Osteocyte (in vitro differentiated cells): ENCODE measurements around the gene ROR1. TPM values are rescaled to one million over a fixed set of nuclear protein-coding genes. Genes with fewer than 3 reads are reported as not detected.

Source experiments
- DNase-seq: peaks from one replicate; pipeline ENCODE4 v3.0.0; 2021; ENCODE audit warnings: mixed read lengths; ENCODE audit not compliant: unreplicated experiment; ENCODE audit errors: extremely low spot score
- H3K27ac Mint-ChIP-seq: one replicate; pipeline ENCODE4 v1.8.0; 2021; ENCODE audit warnings: mild to moderate bottlenecking, mixed read lengths; ENCODE audit not compliant: unreplicated experiment
- H3K27me3 Mint-ChIP-seq: one replicate; pipeline ENCODE4 v1.8.0; 2021; ENCODE audit warnings: mixed read lengths; ENCODE audit not compliant: unreplicated experiment
- H3K36me3 Mint-ChIP-seq: one replicate; pipeline ENCODE4 v1.8.0; 2021; ENCODE audit warnings: mixed read lengths; ENCODE audit not compliant: unreplicated experiment
- H3K4me1 Mint-ChIP-seq: one replicate; pipeline ENCODE4 v1.8.0; 2021; ENCODE audit warnings: mixed read lengths; ENCODE audit not compliant: unreplicated experiment
- H3K4me3 Mint-ChIP-seq: one replicate; pipeline ENCODE4 v1.8.0; 2021; ENCODE audit warnings: mild to moderate bottlenecking, moderate library complexity, mixed read lengths; ENCODE audit not compliant: unreplicated experiment
- H3K9me3 Mint-ChIP-seq: one replicate; pipeline ENCODE4 v1.8.0; 2021; ENCODE audit warnings: mixed read lengths; ENCODE audit not compliant: unreplicated experiment
- CTCF ChIP-seq: fragments of 200-600 bp; sonication (generic); IDR thresholded peaks from 2 replicates; pipeline ENCODE4 v1.5.0; 2021; ENCODE audit warnings: antibody characterized with exemption, mild to moderate bottlenecking, moderate library complexity
- total RNA-seq: library from RNA; stranded (reverse); gene quantifications from 2 replicates; pipeline ENCODE4 v1.2.1, GENCODE V29; 2021

ROR1 gene
- total RNA-seq, 1 donor from 2014 or later = 20.6 TPM

GRCh38 chr1:64049900-64050540 lies 276.2 kb downstream of the ROR1 start:
- peaks cover 5% of the 10 kb centered on the region for H3K36me3 Mint-ChIP-seq
- H3K4me3 Mint-ChIP-seq = no peak overlapping the region
- H3K27ac Mint-ChIP-seq = no peak overlapping the region
- no peak for DNase-seq
- TF ChIP-seq CTCF = no peak
- no peaks in the 10 kb centered on the region for H3K27me3 Mint-ChIP-seq
- H3K9me3 Mint-ChIP-seq = no peaks in the 10 kb centered on the region
- peaks cover 8% of the 10 kb centered on the region for H3K4me1 Mint-ChIP-seq

- Mint-ChIP-seq H3K9me3 (no peaks in the 10 kb centered on the region), H3K27ac (no peak overlapping the region), H3K27me3 (no peaks in the 10 kb centered on the region), H3K36me3 (peaks cover 5% of the 10 kb centered on the region), H3K4me3 (no peak overlapping the region), H3K4me1 (peaks cover 8% of the 10 kb centered on the region)
- no peak for TF ChIP-seq CTCF
- no peak for DNase-seq
Measured at GRCh38 chr1:64050601-64051000, 276.8 kb downstream of the ROR1 start.

- DNase-seq = no peak
- Mint-ChIP-seq H3K36me3 (peaks cover 5% of the 10 kb centered on the region), H3K27ac (no peak overlapping the region), H3K4me3 (no peak overlapping the region), H3K9me3 (peaks cover under 1% of the 10 kb centered on the region), H3K4me1 (peaks cover 8% of the 10 kb centered on the region), H3K27me3 (no peaks in the 10 kb centered on the region)
- TF ChIP-seq CTCF = no peak
Measured at GRCh38 chr1:64051796-64052195, 278.0 kb downstream of the ROR1 start.

- DNase-seq = no peak
- Mint-ChIP-seq H3K36me3 (peaks cover 8% of the 10 kb centered on the region), H3K4me1 (peaks cover 8% of the 10 kb centered on the region), H3K27ac (peak overlapping the region; percentile 5), H3K27me3 (no peaks in the 10 kb centered on the region), H3K9me3 (peaks cover 8% of the 10 kb centered on the region), H3K4me3 (no peak overlapping the region)
- TF ChIP-seq CTCF = no peak
Measured at GRCh38 chr1:64052777-64053176, 279.0 kb downstream of the ROR1 start.

DNA sequence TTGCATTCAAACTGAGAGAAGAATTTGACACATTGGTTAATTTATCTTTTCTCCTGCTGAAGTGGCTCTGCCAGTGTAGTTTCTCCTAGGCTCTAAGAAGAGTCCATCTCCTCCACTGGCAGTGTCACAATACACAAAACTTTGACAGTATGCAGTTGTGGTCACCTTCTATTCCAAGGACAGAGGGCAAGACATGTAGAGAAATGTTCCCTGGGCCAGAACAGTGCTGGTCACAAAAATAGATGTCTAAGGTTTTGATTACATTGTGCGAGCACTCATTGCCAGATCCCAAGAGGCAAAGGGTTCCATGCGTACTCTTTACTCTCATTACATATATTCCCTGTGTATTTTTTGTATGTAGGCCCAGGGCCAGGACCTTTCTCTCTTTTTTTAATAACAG lies 281.5 kb downstream of the ROR1 start:
- H3K36me3 Mint-ChIP-seq = peaks cover 25% of the 10 kb centered on the region
- H3K9me3 Mint-ChIP-seq = peaks cover 25% of the 10 kb centered on the region
- no peaks in the 10 kb centered on the region for H3K27me3 Mint-ChIP-seq
- TF ChIP-seq CTCF = no peak
- no peak for DNase-seq
- H3K4me3 Mint-ChIP-seq = no peak overlapping the region
- peaks cover 8% of the 10 kb centered on the region for H3K4me1 Mint-ChIP-seq
- no peak overlapping the region for H3K27ac Mint-ChIP-seq
